MM.1S (cell line): ENCODE measurements around the gene ARL3.
A peak's percentile ranks its signal among the peaks of the same experiment; 100 is the strongest.

Experiments
- DNase-seq: peaks from one replicate; pipeline ENCODE4 v3.0.0-alpha.2; 2015
- H2AFZ ChIP-seq: fragments of 300-600 bp; sonication (generic); 2 replicates; pipeline ENCODE4 v1.6.0; 2016; ENCODE audit warnings: antibody characterized with exemption, low read length
- H3F3A ChIP-seq: fragments of 300-600 bp; sonication (generic); 2 replicates; pipeline ENCODE4 v1.6.1; 2016; ENCODE audit warnings: mild to moderate bottlenecking, antibody characterized with exemption, low read length, moderate library complexity, mixed read lengths; ENCODE audit not compliant: insufficient read depth
- H3K27ac ChIP-seq: fragments of 300-600 bp; sonication (generic); 2 replicates; pipeline ENCODE4 v1.5.1; 2016; ENCODE audit warnings: mild to moderate bottlenecking, low read length
- H3K27me3 ChIP-seq: fragments of 300-600 bp; sonication (generic); replicated peaks from 2 replicates; pipeline ENCODE4 v1.6.0; 2016; ENCODE audit warnings: low read length; ENCODE audit not compliant: insufficient read depth
- H3K36me3 ChIP-seq: fragments of 300-600 bp; sonication (generic); replicated peaks from 2 replicates; pipeline ENCODE4 v1.6.1; 2016; ENCODE audit warnings: mild to moderate bottlenecking, low read length, mixed read lengths; ENCODE audit not compliant: insufficient read depth
- H3K4me1 ChIP-seq: fragments of 300-600 bp; sonication (generic); 2 replicates; pipeline ENCODE4 v1.6.1; 2016; ENCODE audit warnings: low read length, mixed read lengths
- H3K4me2 ChIP-seq: fragments of 300-600 bp; sonication (generic); 2 replicates; pipeline ENCODE4 v1.6.0; 2016; ENCODE audit warnings: low read depth, low read length
- H3K4me3 ChIP-seq: fragments of 300-600 bp; sonication (generic); 2 replicates; pipeline ENCODE4 v1.5.1; 2016; ENCODE audit warnings: low read length, mixed read lengths
- H3K79me2 ChIP-seq: fragments of 300-600 bp; sonication (generic); 2 replicates; pipeline ENCODE4 v1.6.1; 2016; ENCODE audit warnings: mixed run types, low read length, mixed read lengths
- H3K9ac ChIP-seq: fragments of 300-600 bp; sonication (generic); 2 replicates; pipeline ENCODE4 v1.6.1; 2016; ENCODE audit warnings: low read length, mixed read lengths
- H3K9me2 ChIP-seq: fragments of 300-600 bp; sonication (generic); replicated peaks from 2 replicates; pipeline ENCODE4 v1.6.1; 2016; ENCODE audit warnings: mild to moderate bottlenecking, low read length, mixed read lengths; ENCODE audit not compliant: insufficient read depth
- H3K9me3 ChIP-seq: fragments of 300-600 bp; sonication (generic); replicated peaks from 2 replicates; pipeline ENCODE4 v1.6.1; 2016; ENCODE audit warnings: mild to moderate bottlenecking, low read length, mixed read lengths; ENCODE audit not compliant: insufficient read depth
- H4K20me1 ChIP-seq: fragments of 300-600 bp; sonication (generic); 2 replicates; pipeline ENCODE4 v1.6.1; 2016; ENCODE audit warnings: mild to moderate bottlenecking, low read length, moderate library complexity, mixed read lengths; ENCODE audit not compliant: insufficient read depth
- EZH2 ChIP-seq: fragments of 300-600 bp; sonication (generic); optimal IDR thresholded peaks from 2 replicates; pipeline ENCODE3; 2017; ENCODE audit warnings: low read depth, mild to moderate bottlenecking, antibody characterized with exemption, low read length, mixed read lengths
- EZH2phosphoT487 ChIP-seq: fragments of 300-600 bp; sonication (generic); IDR thresholded peaks from 2 replicates; pipeline ENCODE4 v1.6.1; 2018; ENCODE audit warnings: antibody characterized with exemption, low read length
- TF ChIP-seq, protein P1 (sequence below): fragments of 300-600 bp; sonication (generic); IDR thresholded peaks from 2 replicates; pipeline ENCODE4 v1.5.1; 2016; ENCODE audit warnings: antibody characterized with exemption, low read length, mixed read lengths

ARL3 gene

DNA sequence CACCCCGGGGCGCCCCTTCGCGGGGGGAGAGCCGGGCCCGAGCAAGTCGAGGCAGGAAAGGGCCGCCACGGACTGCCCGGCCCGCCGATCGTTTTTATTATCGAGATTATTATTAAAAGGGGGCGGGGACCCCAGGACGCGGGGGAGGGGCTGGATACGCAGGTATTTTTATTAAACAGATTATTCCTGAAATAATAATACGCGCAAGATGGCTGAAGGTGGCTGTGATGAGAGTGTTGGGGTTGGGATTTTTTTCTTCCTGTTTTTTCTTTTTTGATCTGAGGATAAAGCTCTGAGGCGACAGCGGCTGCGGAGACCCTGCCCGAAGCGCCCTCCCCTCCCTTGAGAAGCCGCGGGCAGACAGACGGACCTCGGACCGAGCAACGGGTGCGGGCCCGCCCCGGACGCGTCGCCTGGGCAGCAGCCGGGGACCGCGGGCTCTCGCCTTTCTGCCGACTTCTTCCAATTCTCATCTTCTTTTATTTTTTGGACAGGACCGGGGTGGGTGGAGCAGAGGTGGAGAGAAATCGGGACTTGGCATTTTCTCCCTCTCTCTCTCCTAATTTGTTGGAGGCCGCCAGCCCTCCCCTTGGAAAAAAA lies 71.4 kb downstream of the ARL3 start:
- Histone ChIP-seq H3K4me3 (peak overlapping the region; percentile 77), H3K9me3 (no peaks in the 10 kb centered on the region), H3K4me1 (peaks cover 14% of the 10 kb centered on the region), H3K27ac (peak overlapping the region; percentile 68), H4K20me1 (peaks cover 3% of the 10 kb centered on the region; the same call in 1 of the 2 replicates), H3K36me3 (no peaks in the 10 kb centered on the region), H3K4me2 (peak overlapping the region; percentile 75; the same call in 1 of the 2 replicates), H3K79me2 (peaks cover 43% of the 10 kb centered on the region), H3K27me3 (no peaks in the 10 kb centered on the region), H3F3A (peaks cover 28% of the 10 kb centered on the region), H3K9me2 (no peaks in the 10 kb centered on the region), H2AFZ (peak overlapping the region; percentile 52), H3K9ac (peak overlapping the region; percentile 79)
- peak; percentile 54 for DNase-seq
- TF ChIP-seq EZH2phosphoT487: no peak
- TF ChIP-seq, protein P1, sequence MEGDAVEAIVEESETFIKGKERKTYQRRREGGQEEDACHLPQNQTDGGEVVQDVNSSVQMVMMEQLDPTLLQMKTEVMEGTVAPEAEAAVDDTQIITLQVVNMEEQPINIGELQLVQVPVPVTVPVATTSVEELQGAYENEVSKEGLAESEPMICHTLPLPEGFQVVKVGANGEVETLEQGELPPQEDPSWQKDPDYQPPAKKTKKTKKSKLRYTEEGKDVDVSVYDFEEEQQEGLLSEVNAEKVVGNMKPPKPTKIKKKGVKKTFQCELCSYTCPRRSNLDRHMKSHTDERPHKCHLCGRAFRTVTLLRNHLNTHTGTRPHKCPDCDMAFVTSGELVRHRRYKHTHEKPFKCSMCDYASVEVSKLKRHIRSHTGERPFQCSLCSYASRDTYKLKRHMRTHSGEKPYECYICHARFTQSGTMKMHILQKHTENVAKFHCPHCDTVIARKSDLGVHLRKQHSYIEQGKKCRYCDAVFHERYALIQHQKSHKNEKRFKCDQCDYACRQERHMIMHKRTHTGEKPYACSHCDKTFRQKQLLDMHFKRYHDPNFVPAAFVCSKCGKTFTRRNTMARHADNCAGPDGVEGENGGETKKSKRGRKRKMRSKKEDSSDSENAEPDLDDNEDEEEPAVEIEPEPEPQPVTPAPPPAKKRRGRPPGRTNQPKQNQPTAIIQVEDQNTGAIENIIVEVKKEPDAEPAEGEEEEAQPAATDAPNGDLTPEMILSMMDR: no peak
- no peak for TF ChIP-seq EZH2

DNA sequence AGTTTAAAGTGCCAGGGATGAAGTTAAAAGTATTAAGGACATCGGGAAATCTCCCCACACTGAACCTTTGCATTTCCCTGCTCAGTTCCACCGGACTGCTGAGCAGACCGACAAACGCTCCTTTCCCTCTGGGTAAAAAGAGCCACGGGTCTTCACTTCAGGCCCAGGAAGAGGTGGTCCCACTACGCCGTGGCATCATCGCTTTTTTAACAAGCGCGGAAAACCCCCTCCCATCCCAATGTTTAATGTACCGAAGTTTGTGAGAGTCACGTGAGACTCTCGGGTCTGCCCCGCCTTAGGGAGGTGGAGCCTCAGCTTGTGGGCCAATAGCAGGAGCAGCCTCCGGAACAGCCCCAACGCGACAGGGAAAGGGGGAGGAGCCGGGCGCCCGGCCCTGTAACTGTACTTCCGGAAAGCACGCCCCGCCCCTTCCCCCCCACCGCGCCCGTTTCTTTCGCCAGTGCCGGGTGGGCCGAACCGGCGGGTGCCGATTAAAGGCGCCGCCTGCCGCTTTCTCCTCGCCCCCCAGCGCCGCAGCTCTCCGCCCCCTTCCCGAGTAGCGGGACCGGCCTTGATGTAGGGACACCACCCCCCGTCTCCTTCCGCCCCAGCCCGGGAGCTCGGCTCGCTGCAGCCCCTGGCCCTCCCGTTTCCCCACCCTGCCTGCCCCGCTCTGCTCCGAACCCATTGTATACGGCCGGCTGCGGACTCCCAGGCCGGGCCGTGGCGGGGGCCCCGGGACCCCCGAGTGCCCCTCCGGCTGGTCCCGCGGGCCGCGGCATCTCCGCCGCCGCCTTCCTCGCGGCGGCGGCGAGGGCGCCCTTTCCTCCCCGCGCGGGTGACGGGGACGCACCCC lies 72.1 kb downstream of the ARL3 start:
- Histone ChIP-seq H3K79me2 (peaks cover 35% of the 10 kb centered on the region), H3K9me3 (no peaks in the 10 kb centered on the region), H3K36me3 (no peaks in the 10 kb centered on the region), H3K4me3 (peak overlapping the region; percentile 77), H3K4me2 (peak overlapping the region; percentile 75), H4K20me1 (no peaks in the 10 kb centered on the region), H3K27ac (peak overlapping the region; percentile 68; the same call in 1 of the 2 replicates), H3K9me2 (no peaks in the 10 kb centered on the region), H3K4me1 (peaks cover 7% of the 10 kb centered on the region), H3K9ac (peak overlapping the region; percentile 79), H3K27me3 (no peaks in the 10 kb centered on the region), H3F3A (peaks cover 28% of the 10 kb centered on the region), H2AFZ (peak overlapping the region; percentile 76)
- TF ChIP-seq EZH2phosphoT487 (no peak), EZH2 (no peak)
- DNase-seq: peak; percentile 98

DNA sequence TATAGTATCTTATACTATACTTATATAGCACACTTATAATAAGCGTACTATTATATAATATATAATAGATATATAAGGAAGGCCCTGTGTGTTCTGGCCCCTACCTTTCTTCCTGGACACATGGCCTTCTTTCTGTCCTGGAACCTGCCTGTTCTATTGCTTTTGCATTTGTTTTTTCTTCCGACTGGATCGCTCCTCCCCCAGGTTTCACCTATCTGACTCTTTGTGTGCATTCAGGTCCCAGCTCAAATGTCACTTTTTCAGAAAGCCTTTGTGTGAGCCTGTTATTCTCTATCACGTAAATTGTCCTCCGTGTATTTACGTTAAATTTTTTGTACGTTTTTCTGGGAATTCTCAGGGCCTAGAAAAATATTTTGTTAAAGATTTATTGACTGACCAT lies 72.8 kb downstream of the ARL3 start:
- peak; percentile 23 for DNase-seq
- peak overlapping the region; percentile 62; the same call in 1 of the 2 replicates for H3K9ac ChIP-seq
- peak overlapping the region; percentile 28; the same call in 1 of the 2 replicates for H3K27ac ChIP-seq

More for the DNA sequence above, 72.8 kb downstream of the ARL3 start:
- peak overlapping the region; percentile 77 for H3K4me3 ChIP-seq
- no peaks in the 10 kb centered on the region for H3K9me3 ChIP-seq
- TF ChIP-seq EZH2: no peak
- TF ChIP-seq EZH2phosphoT487: no peak
- TF ChIP-seq, protein P1: no peak
- peak overlapping the region; percentile 76 for H2AFZ ChIP-seq
- H3K4me1 ChIP-seq: no peaks in the 10 kb centered on the region
- H3K9me2 ChIP-seq: no peaks in the 10 kb centered on the region
- peak overlapping the region; percentile 67 for H3K4me2 ChIP-seq
- H3K27me3 ChIP-seq: no peaks in the 10 kb centered on the region
- H4K20me1 ChIP-seq: no peaks in the 10 kb centered on the region
- H3K36me3 ChIP-seq: no peaks in the 10 kb centered on the region
- H3K79me2 ChIP-seq: peaks cover 28% of the 10 kb centered on the region
- H3F3A ChIP-seq: peaks cover 28% of the 10 kb centered on the region
